Brain microvascular endothelial cell (primary cell): ENCODE measurements around the gene HERC3.

ENCODE experiments used
- DNase-seq: peaks from one replicate; pipeline ENCODE4 v3.0.0-alpha.2; 2020
- H3K27ac ChIP-seq: fragments of 250-450 bp; sonication (Bioruptor Pico); 2 replicates; pipeline ENCODE4 v1.5.1; 2020; ENCODE audit warnings: mild to moderate bottlenecking, moderate library complexity
- H3K27me3 ChIP-seq: fragments of 250-450 bp; sonication (Bioruptor Pico); replicated peaks from 2 replicates; pipeline ENCODE4 v1.5.1; 2020; ENCODE audit warnings: mild to moderate bottlenecking
- H3K36me3 ChIP-seq: fragments of 250-450 bp; sonication (Bioruptor Pico); replicated peaks from 2 replicates; pipeline ENCODE4 v1.5.1; 2020; ENCODE audit warnings: mild to moderate bottlenecking
- H3K4me3 ChIP-seq: 2 replicates; pipeline ENCODE4 v1.5.1; 2011; ENCODE audit warnings: low read depth, mild to moderate bottlenecking, control low read depth, low read length, moderate library complexity
- CTCF ChIP-seq: IDR thresholded peaks from 2 replicates; pipeline ENCODE4 v1.5.1; 2011; ENCODE audit warnings: low read depth, mild to moderate bottlenecking, moderate library complexity, low read length, control low read depth, inconsistent platforms; ENCODE audit errors: missing control alignments
- in situ Hi-C: cut with HindIII; loops from 2 replicates; pipeline ENCODE4 v1.10.0; 2017; ENCODE audit warnings: low sequenced_read_pairs, low pct_ligation_motif_present

Gene HERC3

GRCh38 chr4:88587306-88587705, 5.0 kb upstream of the HERC3 start:
- Histone ChIP-seq H3K27ac (no peak overlapping the region), H3K27me3 (no peaks in the 10 kb centered on the region), H3K4me3 (no peak overlapping the region), H3K36me3 (no peaks in the 10 kb centered on the region)
- in situ Hi-C loops: no loop called here
- DNase-seq: no peak
- TF ChIP-seq CTCF: no peak

- Histone ChIP-seq H3K27me3 (no peaks in the 10 kb centered on the region), H3K36me3 (no peaks in the 10 kb centered on the region), H3K4me3 (peak overlapping the region; percentile 82), H3K27ac (peak overlapping the region; percentile 3)
- DNase-seq: peak; percentile 49
- no peak for TF ChIP-seq CTCF
- in situ Hi-C loops: no loop called here
These were observed 544 bp downstream of the HERC3 start for GRCh38 chr4:88592600-88593448.

GRCh38 chr4:88597970-88598660, 5.8 kb downstream of the HERC3 start:
- Histone ChIP-seq H3K4me3 (no peak overlapping the region), H3K27ac (no peak overlapping the region), H3K36me3 (no peaks in the 10 kb centered on the region), H3K27me3 (no peaks in the 10 kb centered on the region)
- TF ChIP-seq CTCF: no peak
- DNase-seq: no peak
- in situ Hi-C loops: no loop called here

- in situ Hi-C loops: no loop called here
- TF ChIP-seq CTCF: no peak
- Histone ChIP-seq H3K27me3 (no peaks in the 10 kb centered on the region), H3K36me3 (no peaks in the 10 kb centered on the region), H3K4me3 (no peak overlapping the region), H3K27ac (peak overlapping the region; percentile 33)
- DNase-seq: peak; percentile 17
These were observed 7.0 kb downstream of the HERC3 start for GRCh38 chr4:88599298-88599697.

- no peak for DNase-seq
- H3K27ac ChIP-seq: peak overlapping the region; percentile 33
- in situ Hi-C loops: no loop called here
- no peaks in the 10 kb centered on the region for H3K36me3 ChIP-seq
- H3K27me3 ChIP-seq: no peaks in the 10 kb centered on the region
- TF ChIP-seq CTCF: no peak
- no peak overlapping the region for H3K4me3 ChIP-seq
These were observed 7.4 kb downstream of the HERC3 start for GRCh38 chr4:88599714-88600113.
